MM.1S (cell line): Measurements from ENCODE around the gene CERS1.

ENCODE experiments used
- DNase-seq: peaks from one replicate; pipeline ENCODE4 v3.0.0-alpha.2; 2015
- H2AFZ ChIP-seq: fragments of 300-600 bp; sonication (generic); 2 replicates; pipeline ENCODE4 v1.6.0; 2016; ENCODE audit warnings: antibody characterized with exemption, low read length
- H3F3A ChIP-seq: fragments of 300-600 bp; sonication (generic); 2 replicates; pipeline ENCODE4 v1.6.1; 2016; ENCODE audit warnings: mild to moderate bottlenecking, antibody characterized with exemption, low read length, moderate library complexity, mixed read lengths; ENCODE audit not compliant: insufficient read depth
- H3K27ac ChIP-seq: fragments of 300-600 bp; sonication (generic); 2 replicates; pipeline ENCODE4 v1.5.1; 2016; ENCODE audit warnings: mild to moderate bottlenecking, low read length
- H3K27me3 ChIP-seq: fragments of 300-600 bp; sonication (generic); replicated peaks from 2 replicates; pipeline ENCODE4 v1.6.0; 2016; ENCODE audit warnings: low read length; ENCODE audit not compliant: insufficient read depth
- H3K36me3 ChIP-seq: fragments of 300-600 bp; sonication (generic); replicated peaks from 2 replicates; pipeline ENCODE4 v1.6.1; 2016; ENCODE audit warnings: mild to moderate bottlenecking, low read length, mixed read lengths; ENCODE audit not compliant: insufficient read depth
- H3K4me1 ChIP-seq: fragments of 300-600 bp; sonication (generic); 2 replicates; pipeline ENCODE4 v1.6.1; 2016; ENCODE audit warnings: low read length, mixed read lengths
- H3K4me2 ChIP-seq: fragments of 300-600 bp; sonication (generic); 2 replicates; pipeline ENCODE4 v1.6.0; 2016; ENCODE audit warnings: low read depth, low read length
- H3K4me3 ChIP-seq: fragments of 300-600 bp; sonication (generic); 2 replicates; pipeline ENCODE4 v1.5.1; 2016; ENCODE audit warnings: low read length, mixed read lengths
- H3K79me2 ChIP-seq: fragments of 300-600 bp; sonication (generic); 2 replicates; pipeline ENCODE4 v1.6.1; 2016; ENCODE audit warnings: mixed run types, low read length, mixed read lengths
- H3K9ac ChIP-seq: fragments of 300-600 bp; sonication (generic); 2 replicates; pipeline ENCODE4 v1.6.1; 2016; ENCODE audit warnings: low read length, mixed read lengths
- H3K9me2 ChIP-seq: fragments of 300-600 bp; sonication (generic); replicated peaks from 2 replicates; pipeline ENCODE4 v1.6.1; 2016; ENCODE audit warnings: mild to moderate bottlenecking, low read length, mixed read lengths; ENCODE audit not compliant: insufficient read depth
- H3K9me3 ChIP-seq: fragments of 300-600 bp; sonication (generic); replicated peaks from 2 replicates; pipeline ENCODE4 v1.6.1; 2016; ENCODE audit warnings: mild to moderate bottlenecking, low read length, mixed read lengths; ENCODE audit not compliant: insufficient read depth
- H4K20me1 ChIP-seq: fragments of 300-600 bp; sonication (generic); 2 replicates; pipeline ENCODE4 v1.6.1; 2016; ENCODE audit warnings: mild to moderate bottlenecking, low read length, moderate library complexity, mixed read lengths; ENCODE audit not compliant: insufficient read depth
- EZH2 ChIP-seq: fragments of 300-600 bp; sonication (generic); optimal IDR thresholded peaks from 2 replicates; pipeline ENCODE3; 2017; ENCODE audit warnings: low read depth, mild to moderate bottlenecking, antibody characterized with exemption, low read length, mixed read lengths
- EZH2phosphoT487 ChIP-seq: fragments of 300-600 bp; sonication (generic); IDR thresholded peaks from 2 replicates; pipeline ENCODE4 v1.6.1; 2018; ENCODE audit warnings: antibody characterized with exemption, low read length
- TF ChIP-seq, protein P1 (sequence below): fragments of 300-600 bp; sonication (generic); IDR thresholded peaks from 2 replicates; pipeline ENCODE4 v1.5.1; 2016; ENCODE audit warnings: antibody characterized with exemption, low read length, mixed read lengths

Gene CERS1

GRCh38 chr19:18851673-18852325 is 44.2 kb downstream of the CERS1 start:
- Histone ChIP-seq H3F3A (no peaks in the 10 kb centered on the region), H3K4me2 (no peak overlapping the region), H3K27me3 (no peaks in the 10 kb centered on the region), H3K9ac (no peak overlapping the region), H3K4me1 (peaks cover 22% of the 10 kb centered on the region), H3K9me2 (no peaks in the 10 kb centered on the region), H2AFZ (no peak overlapping the region), H3K36me3 (peaks cover 24% of the 10 kb centered on the region), H3K4me3 (no peak overlapping the region), H3K27ac (no peak overlapping the region), H3K9me3 (no peaks in the 10 kb centered on the region), H3K79me2 (peaks cover 98% of the 10 kb centered on the region), H4K20me1 (peaks cover 30% of the 10 kb centered on the region)
- no peak for DNase-seq
- TF ChIP-seq, protein P1, sequence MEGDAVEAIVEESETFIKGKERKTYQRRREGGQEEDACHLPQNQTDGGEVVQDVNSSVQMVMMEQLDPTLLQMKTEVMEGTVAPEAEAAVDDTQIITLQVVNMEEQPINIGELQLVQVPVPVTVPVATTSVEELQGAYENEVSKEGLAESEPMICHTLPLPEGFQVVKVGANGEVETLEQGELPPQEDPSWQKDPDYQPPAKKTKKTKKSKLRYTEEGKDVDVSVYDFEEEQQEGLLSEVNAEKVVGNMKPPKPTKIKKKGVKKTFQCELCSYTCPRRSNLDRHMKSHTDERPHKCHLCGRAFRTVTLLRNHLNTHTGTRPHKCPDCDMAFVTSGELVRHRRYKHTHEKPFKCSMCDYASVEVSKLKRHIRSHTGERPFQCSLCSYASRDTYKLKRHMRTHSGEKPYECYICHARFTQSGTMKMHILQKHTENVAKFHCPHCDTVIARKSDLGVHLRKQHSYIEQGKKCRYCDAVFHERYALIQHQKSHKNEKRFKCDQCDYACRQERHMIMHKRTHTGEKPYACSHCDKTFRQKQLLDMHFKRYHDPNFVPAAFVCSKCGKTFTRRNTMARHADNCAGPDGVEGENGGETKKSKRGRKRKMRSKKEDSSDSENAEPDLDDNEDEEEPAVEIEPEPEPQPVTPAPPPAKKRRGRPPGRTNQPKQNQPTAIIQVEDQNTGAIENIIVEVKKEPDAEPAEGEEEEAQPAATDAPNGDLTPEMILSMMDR, result no peak
- no peak for TF ChIP-seq EZH2
- TF ChIP-seq EZH2phosphoT487, result no peak

- H3K9ac ChIP-seq, result no peak overlapping the region
- peaks cover 21% of the 10 kb centered on the region for H3K36me3 ChIP-seq
- no peak overlapping the region for H3K27ac ChIP-seq
- no peak overlapping the region for H3K4me2 ChIP-seq
- no peaks in the 10 kb centered on the region for H3K9me2 ChIP-seq
- H3K79me2 ChIP-seq, result peaks cover 98% of the 10 kb centered on the region
- H3F3A ChIP-seq, result no peaks in the 10 kb centered on the region
- H3K27me3 ChIP-seq, result no peaks in the 10 kb centered on the region
- no peaks in the 10 kb centered on the region for H3K9me3 ChIP-seq
- DNase-seq, result no peak
- peaks cover 22% of the 10 kb centered on the region for H3K4me1 ChIP-seq
- peaks cover 38% of the 10 kb centered on the region for H4K20me1 ChIP-seq
- H2AFZ ChIP-seq, result no peak overlapping the region
- H3K4me3 ChIP-seq, result no peak overlapping the region
- TF ChIP-seq EZH2, result no peak
- TF ChIP-seq, protein P1, result no peak
- no peak for TF ChIP-seq EZH2phosphoT487
Observed at GRCh38 chr19:18850471-18851375, 45.2 kb downstream of the CERS1 start.

DNA sequence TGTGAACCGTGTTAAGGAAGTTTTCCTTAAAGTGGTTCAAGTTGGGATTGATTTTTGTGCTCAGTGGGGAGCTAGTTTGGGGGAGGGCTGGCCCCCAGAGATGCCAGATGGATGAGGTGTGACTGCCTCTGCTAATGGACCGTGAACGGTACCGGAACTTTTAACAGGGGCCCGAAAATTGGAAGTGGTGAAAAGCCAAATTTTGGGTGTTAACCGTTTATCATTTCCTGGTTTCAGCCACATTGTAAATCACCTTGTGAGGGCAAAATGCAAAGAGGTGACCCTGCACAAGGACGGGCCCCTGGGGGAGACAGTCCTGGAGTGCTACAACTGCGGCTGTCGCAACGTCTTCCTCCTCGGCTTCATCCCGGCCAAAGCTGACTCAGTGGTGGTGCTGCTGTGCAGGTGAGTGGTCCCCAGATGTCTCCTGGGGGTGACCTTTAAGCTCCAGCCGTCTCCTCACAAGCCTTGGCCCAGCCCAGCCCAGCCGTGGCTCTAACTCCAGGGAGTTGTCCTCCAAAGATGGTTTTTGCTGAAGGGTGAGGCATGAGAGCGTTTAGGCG is 46.0 kb downstream of the CERS1 start:
- Histone ChIP-seq H3F3A (no peaks in the 10 kb centered on the region), H3K79me2 (peaks cover 98% of the 10 kb centered on the region), H3K27ac (no peak overlapping the region), H4K20me1 (peaks cover 46% of the 10 kb centered on the region), H3K4me2 (no peak overlapping the region), H3K36me3 (peaks cover 16% of the 10 kb centered on the region), H3K4me1 (peaks cover 22% of the 10 kb centered on the region), H3K27me3 (no peaks in the 10 kb centered on the region), H3K9me3 (no peaks in the 10 kb centered on the region), H3K9me2 (no peaks in the 10 kb centered on the region), H2AFZ (no peak overlapping the region), H3K4me3 (no peak overlapping the region), H3K9ac (no peak overlapping the region)
- TF ChIP-seq, protein P1, result no peak
- TF ChIP-seq EZH2phosphoT487 (no peak), EZH2 (no peak)
- no peak for DNase-seq
